Head of caudate nucleus (tissue), 42 donors: Measurements from ENCODE around the gene NELL2.
"Not testable (repeated sequence)": the region's sequence is repeated elsewhere in the genome, so short reads cannot be mapped to it uniquely, and the experiment has no call there.

Source experiments
- DNase-seq, 42 donors: peaks; one replicate each; pipeline versions ENCODE4 v3.0.0 to v3.0.0-alpha.2; 2020 to 2021; ENCODE audit warnings: mixed read lengths in 7 of 42
- intact Hi-C: fragments of 100-400 bp; cut with DNase I; formaldehyde crosslinking; loops from one replicate; pipeline ENCODE4 v1.15.0; 2022

Gene NELL2

DNA sequence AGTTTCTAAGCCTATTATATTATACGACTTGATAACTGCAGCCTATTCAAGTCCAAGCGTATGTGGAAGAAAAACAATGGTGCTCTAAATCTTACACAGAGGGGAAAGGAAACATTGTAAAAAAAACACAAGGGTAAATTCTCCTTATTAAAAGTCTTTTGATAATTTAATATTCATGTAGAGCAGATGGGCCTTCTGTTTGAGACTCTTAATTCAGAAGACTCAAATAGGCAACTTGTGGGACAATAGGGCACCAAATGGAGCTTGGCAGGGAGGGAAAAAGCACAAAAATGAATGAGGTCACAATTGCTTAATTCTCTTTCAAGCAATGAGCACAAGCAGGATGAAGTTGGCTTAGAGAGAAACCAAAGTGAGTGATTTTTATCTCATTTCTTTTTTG, 159.4 kb downstream of the NELL2 start:
- intact Hi-C loops = no loop called here
- no peak for DNase-seq

DNA sequence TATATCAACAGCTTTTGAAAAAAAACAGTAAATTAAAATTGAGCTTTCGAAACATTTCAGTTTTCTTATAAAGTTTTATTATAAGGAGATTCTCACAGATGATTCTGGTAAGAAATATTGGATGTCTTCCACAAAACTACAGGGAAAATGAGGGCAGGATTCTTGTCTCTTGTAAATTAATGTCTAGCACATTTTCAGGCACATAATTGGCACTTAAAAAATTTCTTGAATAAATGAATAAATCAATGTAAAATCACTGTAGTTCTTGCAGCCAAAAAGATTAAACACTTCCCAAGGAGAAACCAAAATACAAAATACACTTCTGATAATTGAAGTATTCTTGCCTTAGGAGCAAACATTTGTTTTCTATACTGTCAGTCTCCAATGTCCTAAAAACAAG, 164.4 kb downstream of the NELL2 start:
- no peak for DNase-seq
- intact Hi-C loops = no loop called here

DNA sequence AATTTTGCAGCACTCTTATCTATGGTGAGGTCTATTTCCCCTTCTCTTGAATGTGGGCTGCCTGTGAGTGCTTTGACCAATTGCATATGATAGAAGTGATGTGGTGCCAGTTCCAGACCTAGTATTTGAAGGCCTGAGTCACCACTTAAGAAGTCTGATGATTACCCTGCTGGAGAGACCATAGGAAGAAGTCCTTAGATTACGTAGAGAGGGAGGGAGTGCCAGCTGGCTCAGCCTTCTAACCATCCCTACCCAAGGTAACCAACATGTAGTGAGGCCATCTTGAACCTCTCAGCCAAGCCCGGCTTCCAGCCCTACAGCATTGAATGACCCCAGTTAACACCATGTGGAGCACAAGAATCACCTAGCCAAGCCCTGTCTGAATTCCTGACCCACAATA, 166.9 kb downstream of the NELL2 start:
- no peak for DNase-seq
- intact Hi-C loops = no loop called here

DNA sequence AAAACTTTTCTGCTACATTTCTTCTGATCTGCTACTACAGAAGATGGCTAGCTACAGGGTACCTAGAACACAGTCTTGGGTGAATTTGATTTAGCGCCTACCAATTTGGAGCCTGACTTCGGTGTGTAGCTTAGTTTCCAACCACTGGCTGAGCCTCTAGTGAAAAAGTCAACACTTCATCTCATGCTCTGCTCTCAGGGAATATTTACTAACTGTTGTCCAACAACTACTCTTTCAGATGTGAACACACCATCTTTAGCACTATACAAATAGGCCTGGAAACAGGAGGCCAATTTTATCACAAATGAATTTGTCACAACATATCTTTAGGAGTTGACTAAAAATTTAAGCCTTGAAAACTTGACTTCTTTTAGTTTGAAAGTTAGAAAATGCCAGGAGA, 167.9 kb downstream of the NELL2 start:
- intact Hi-C loops = no loop called here
- DNase-seq = no peak

DNA sequence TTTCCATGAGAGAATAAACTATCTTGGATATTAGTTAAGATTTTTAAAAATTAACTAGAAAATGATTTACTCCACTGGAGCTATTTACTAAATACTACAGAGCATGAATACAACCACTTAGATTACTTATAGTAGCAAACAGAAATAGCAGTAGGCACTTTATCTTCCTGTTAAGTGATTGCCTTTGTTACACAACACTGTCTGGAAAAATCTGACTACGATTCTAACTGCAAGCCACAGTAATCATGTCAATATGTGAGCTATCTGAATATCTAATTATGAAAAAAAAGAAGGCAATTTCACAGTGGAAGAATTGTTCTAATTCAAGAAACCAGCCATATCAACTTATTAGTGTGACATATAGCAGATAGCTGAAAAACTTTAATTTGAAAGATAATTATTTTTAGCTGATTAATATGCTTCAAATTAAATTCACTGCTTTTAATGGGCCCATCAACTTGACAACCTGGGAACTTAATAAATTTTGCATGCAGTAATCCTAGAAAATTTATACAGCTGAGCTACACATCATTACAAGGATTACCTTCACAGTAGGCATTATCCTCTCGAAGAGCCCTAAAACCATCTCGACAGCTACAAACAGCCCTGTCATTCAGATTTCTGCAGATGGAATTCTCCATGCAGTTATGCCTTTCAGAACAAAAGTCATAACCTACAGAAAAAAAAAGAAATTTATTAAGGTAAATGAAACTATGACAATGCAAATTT, 172.8 kb downstream of the NELL2 start:
- DNase-seq = no peak
- intact Hi-C loops = no loop called here

DNA sequence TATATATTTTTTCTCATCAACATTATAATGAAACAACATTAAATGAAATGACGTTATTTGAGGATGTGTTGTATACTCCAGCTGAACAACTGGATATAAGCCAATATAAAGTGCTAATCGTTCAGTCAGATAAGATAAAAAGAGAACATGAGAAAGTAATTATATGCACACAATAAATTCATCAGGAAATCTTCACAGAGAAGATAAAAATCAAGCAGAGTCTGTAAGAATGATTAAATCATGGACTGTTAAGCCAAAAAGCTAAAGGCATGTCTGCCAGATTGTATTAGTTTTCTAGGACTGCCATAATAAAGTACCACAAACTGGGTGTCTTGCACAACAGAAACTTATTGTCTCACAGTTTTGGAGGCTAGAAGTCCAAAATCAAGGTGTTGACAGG, 178.6 kb downstream of the NELL2 start:
- no peak for DNase-seq
- intact Hi-C loops = no loop called here

DNA sequence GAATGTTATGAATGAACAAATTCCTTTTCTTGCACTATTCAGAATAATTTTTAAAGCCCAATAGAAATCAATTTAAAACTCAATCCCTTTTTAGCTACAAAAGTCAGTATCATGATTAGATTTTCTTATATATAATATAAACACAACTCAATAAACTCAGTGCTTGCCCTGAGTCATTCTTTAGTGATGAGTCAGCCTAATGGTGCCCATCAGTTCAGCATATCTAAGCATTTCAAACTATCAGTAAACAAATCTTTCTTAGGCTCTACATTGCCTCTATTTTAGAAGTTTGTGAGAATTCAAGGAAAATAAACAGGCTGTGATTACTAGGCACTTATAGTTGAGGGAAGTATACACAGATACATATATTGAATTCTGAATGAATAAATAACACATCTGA, 179.6 kb downstream of the NELL2 start:
- intact Hi-C loops = no loop called here
- no peak for DNase-seq

DNA sequence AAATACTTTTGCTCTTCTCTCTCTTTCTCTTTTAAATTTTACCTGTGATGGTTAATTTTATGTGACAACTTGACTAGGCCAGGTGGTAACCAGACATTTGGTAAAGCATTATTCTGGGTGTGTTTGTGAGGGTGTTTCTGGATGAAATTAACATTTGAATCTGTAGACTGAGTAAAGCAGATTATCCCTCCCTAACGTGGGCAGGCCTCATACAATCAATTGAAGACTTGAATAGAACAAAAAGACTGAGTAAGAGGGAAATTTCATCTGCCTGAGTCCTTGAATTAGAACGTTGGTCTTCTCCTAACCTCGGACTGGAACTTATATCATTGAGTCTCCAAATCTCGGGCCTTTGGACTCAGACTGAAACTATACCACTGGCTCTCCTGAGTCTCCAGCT, 182.1 kb downstream of the NELL2 start:
- intact Hi-C loops = no loop called here
- DNase-seq = no peak

DNA sequence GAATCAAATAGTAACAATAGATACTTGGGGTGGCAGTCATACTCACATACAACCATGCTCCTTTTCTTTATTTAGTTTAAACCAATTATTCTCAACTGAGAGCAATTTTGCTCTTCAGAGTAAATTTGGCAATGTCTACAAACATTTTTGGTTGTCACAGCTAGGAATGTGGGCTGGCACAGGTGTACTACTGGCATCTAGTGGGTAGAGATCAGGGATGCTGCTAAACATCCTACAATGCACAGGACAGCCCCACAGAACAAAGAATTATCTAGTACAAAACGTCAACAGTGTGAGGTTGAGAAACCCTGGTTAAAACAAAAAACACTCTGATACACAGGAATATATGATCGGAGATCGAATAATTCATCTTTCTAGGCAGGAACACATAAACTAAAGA, 186.5 kb downstream of the NELL2 start:
- no peak for DNase-seq
- intact Hi-C loops = no loop called here

DNA sequence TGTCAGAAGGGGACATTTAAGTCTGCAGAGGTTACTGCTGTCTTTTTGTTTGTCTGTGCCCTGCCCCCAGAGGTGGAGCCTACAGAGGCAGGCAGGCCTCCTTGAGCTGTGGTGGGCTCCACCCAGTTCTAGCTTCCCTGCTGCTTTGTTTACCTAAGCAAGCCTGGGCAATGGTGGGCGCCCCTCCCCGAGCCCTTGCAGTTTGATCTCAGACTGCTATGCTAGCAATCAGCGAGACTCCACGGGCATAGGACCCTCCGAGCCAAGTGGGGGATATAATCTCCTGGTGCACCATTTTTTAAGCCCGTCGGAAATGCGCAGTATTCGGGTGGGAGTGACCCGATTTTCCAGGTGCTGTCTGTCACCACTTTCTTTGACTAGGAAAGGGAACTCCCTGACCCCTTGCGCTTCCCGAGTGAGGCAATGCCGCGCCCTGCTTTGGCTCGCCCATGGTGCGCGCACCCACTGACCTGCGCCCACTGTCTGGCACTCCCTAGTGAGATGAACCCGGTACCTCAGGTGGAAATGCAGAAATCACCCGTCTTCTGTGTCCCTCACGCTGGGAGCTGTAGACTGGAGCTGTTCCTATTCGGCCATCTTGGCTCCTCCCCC, 189.2 kb downstream of the NELL2 start:
- intact Hi-C loops, DNase-seq: not testable (repeated sequence)

DNA sequence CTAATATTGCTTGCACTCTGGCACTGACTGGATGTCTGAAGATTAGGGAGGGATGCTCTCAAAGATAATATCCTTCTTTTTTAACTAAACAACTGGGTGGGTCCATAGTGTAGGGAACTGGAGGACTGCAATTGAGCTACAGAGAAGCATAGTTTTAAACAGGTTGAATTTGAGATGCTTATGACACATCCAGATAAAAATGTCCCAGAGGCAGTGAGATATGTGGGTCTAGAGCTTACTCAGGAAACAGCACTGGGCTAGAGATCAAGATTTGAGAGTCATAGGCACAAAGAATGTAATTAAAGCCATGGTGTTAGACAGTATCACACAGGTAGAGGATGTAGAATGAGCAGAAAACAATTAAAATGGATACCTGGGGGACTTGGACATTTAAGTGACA, 198.4 kb downstream of the NELL2 start:
- intact Hi-C loops = no loop called here
- DNase-seq = no peak

DNA sequence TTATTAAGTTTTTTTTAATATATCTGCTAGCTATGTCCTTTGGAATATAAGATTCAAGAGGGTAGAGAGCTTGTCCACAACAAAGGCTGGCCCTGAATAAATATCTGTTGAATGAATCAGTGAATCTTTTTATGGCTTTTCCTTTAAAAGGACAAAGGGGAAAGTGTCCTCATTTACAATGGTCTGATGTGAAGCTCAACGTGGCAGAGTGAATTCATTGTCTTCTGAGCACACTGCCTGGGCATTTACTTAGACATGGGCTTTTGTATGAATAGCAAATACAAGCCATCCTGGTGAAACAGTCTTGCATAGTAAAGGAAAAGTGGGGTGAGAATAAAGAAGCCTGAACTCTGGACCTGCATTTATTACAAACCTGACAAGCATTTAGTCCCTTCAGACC, 201.2 kb downstream of the NELL2 start:
- intact Hi-C loops = no loop called here
- DNase-seq = peak in 1 of 42 donors; percentile 8

DNA sequence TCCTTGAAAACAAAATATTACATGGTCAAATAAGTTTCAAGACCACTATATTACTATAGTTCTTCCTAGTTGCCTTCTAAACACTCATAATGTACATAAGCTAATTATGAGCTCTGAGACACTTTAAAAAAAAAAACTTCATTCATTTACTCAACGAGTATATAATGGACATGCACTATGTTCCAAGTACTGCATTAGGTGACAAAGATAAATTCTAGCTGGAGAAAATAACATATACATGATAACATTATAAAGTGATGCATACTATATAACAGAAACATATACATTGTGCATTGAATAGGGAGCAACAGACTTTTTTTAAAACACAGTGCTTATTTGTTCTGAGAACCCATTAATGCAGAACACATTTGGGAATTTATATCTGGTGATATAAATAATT, 202.3 kb downstream of the NELL2 start:
- no peak for DNase-seq
- intact Hi-C loops = no loop called here

DNA sequence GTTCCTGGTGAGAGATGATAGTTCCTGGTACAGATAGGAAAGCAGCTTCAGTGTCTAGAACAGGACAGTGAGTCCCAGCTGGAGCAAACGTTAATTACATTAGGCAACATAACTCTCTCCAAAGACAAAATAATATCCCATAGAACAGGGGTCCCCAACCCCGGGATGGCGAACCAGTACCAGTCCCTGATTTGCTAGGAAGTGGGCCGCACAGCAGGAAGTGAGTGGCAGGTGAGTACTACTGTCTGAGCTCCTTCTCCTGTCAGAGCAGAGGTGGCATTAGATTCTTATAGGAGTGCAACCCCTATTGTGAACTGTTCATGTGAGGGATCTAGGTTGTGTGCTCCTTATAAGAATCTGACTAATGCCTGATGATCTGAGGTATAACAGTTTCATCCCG, 204.1 kb downstream of the NELL2 start:
- no peak for DNase-seq
- intact Hi-C loops = no loop called here

DNA sequence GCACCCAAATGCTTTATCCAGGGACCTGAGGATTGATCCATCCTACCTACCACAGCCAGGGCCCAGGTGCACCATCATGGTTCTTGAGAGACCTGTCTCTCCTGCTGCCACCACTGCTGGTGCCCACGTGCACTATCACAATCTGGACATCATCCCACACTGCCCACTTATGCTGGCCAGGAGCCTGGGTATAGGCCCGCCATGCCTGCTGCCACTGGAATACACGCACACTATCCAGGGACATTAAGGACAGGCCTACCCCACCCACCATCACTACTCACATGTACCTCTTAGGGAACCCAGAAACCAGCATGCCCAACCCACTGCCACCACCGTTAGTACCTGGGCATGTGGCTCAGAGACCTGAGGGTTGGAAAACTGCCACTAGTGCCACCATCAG, 207.7 kb downstream of the NELL2 start:
- intact Hi-C loops = no loop called here
- DNase-seq = no peak

DNA sequence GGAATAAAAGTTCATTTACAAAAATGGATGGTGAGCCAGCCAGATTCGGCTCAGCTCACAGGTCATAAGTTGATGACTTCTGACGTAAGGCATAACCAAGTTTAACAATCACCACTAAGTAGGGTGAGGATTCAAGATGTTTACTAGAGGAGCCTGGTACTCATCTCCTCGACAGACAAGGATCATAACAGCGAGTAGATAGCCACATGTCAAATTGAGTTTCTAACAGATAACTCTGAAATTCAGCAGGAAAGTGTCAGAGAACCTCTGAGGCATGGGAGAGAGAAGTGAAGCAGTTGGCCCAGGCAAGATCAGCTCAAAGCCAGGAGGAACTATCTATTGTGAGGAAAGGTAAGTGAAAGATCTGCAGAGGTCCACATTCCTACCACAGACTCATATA, 208.7 kb downstream of the NELL2 start:
- intact Hi-C loops = no loop called here
- DNase-seq = no peak

DNA sequence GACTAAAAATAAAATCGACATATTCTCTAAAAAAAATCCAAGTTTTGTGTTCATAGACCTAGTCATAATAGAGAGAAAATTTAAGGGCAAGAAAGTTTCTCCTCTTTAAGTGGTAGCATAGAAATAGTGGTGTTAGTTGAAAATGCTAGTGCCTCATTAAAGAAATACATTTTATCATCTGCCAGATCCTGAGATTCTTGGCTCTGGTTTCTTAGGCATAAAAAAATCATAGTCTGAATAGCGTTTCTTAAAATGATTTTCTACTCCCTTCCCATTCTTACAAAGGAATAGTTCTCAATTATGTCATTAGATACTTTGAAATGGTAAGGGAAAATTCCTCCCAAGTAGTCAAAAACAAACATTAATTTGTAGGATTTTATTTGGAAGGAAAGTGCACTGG, 212.8 kb downstream of the NELL2 start:
- intact Hi-C loops = no loop called here
- no peak for DNase-seq

DNA sequence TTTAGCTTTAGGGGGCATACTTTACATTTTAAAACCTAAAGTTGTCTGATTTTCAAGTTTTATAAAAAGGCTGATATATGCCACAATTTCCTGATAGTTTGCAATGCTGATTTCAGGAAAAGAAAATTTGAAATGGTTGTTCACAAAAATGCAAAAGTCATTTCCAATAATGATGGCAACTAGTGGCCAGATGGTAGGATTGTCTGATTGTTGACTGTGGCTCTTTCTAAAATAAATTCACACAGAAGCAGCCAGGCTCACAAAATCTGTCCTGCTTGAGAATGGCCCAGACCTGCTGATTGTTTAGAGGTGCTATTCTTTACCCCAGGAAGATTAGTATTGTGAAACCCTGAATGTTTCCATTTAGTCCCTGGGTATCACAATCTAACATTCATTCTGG, 220.3 kb downstream of the NELL2 start:
- no peak for DNase-seq
- intact Hi-C loops = no loop called here

DNA sequence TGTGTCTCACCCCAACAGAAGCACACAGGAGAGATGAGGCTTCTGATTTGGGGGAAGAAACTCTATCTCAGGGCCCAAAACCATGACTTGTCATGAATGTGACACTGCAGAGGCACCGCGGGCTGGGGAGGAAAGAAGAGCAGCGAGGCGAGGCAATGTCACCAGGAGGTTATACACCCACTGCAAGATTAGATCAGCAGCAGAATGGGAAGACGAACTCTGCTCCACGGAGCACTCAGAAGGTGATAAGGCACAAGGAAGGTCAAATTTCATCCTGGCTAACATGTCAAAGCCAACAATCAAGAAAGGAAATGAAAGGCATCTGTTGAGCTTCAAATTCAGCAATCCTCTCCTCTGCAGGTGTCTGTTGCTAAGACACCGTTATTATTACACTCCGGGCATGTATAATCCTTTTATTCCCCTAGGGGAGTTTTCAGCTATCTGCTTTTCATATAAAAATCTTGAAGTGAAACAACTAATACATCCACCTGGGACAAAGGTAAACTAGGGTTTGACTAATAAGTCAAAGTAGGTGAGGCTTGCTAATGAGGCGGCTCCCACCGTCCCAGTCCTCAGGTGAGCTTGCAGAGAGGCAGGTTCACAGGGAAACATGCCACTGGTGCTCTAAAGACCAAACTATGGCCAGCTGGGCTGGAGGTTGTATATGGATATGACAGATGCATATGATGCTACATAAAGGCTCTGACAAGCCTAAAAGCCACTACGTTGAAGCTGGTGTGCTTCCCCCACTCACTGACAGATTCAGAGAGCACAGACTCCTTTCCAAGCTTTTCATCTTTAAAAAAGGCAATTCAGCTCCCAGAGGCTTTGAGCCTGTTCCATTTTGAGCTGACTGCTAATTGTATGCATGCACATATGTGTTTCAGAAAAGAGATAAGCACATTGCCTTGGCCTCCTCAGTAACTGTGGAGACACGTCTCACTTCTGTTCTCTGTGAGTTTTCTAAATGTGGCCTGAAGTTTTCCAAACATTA, 221.2 kb downstream of the NELL2 start:
- DNase-seq = peak; percentile 17 to 86 (median 60)
- intact Hi-C loops = no loop called here

DNA sequence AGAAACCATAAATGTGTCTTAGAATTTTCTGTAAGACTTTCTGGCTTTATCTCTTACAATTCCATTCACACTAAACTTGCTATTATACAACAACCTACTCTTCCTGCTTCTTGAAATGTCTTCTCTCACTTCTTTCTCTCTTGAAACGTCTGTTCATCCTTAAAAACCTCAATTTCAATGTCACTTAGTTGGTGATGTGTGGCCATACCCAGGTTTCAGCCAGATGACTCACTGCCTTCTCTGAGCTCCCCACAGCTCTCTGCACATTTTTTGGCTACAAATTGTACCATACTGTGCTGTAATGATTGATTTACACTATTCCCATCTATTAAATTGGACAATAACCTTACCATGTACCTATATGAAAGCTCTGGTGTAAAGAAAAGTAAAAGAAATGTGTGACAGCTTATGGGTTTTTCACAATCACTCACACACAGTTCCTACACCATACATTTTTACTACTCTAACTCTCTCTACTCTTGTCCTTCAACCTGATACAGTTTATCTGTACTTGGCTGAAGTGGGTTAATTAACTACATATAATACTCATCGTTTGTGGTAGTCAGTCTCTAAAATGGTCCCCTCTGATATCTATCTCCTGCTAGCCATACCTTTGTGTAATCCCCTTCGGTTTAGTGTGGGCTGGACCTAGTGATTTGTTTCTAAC, 222.1 kb downstream of the NELL2 start:
- DNase-seq = no peak
- intact Hi-C loops = no loop called here
